Esophagus muscularis mucosa (tissue), 4 donors: ENCODE data around the gene FRY. TPM values are rescaled to one million over a fixed set of nuclear protein-coding genes. Genes with fewer than 3 reads are reported as not detected.

Experiments
- DNase-seq: peaks from one replicate; pipeline ENCODE4 v3.0.0-alpha.2; 2017; ENCODE audit errors: extremely low spot score
- H3K27ac ChIP-seq, 4 donors: fragments of 200-600 bp; sonication (generic); replicated peaks in 1 of 4; 1 replicate in 3 of 4; 2 replicates in 1 of 4; pipeline ENCODE4 v1.5.1; 2016 to 2019; ENCODE audit warnings: mild to moderate bottlenecking in 1 of 4
- H3K27me3 ChIP-seq, 4 donors: fragments of 200-600 bp; sonication (generic); one replicate each; pipeline versions ENCODE4 v1.5.1 to v1.6.0; 2016 to 2019
- H3K36me3 ChIP-seq, 4 donors: fragments of 200-600 bp; sonication (generic); one replicate each; pipeline ENCODE4 v1.5.1; 2016 to 2019
- H3K4me1 ChIP-seq, 4 donors: fragments of 200-600 bp; sonication (generic); one replicate each; pipeline ENCODE4 v1.5.1; 2016 to 2019
- H3K4me3 ChIP-seq, 4 donors: fragments of 200-600 bp; sonication (generic); 1 replicate in 2 of 4; 2 replicates in 2 of 4; pipeline ENCODE4 v1.5.1; 2016 to 2019; ENCODE audit warnings: mild to moderate bottlenecking in 4 of 4, moderate library complexity in 1 of 4
- H3K9me3 ChIP-seq, 4 donors: fragments of 200-600 bp; sonication (generic); 1 replicate in 3 of 4; 2 replicates in 1 of 4; pipeline ENCODE4 v1.5.1; 2016 to 2019
- EP300 ChIP-seq: sonication (generic); formaldehyde crosslinking; IDR thresholded peaks from one replicate; pipeline ENCODE4 v1.6.1; 2017; ENCODE audit warnings: antibody characterized with exemption
- POLR2A ChIP-seq: fragments of 450-650 bp; IDR thresholded peaks from one replicate; pipeline ENCODE4 v1.6.1; 2017; ENCODE audit warnings: antibody characterized with exemption, moderate library complexity, mild to moderate bottlenecking, low read depth
- POLR2AphosphoS5 ChIP-seq, 2 donors: sonication (generic); formaldehyde crosslinking; IDR thresholded peaks; one replicate each; pipeline ENCODE4 v1.6.1; 2017; ENCODE audit warnings: antibody characterized with exemption in 2 of 2
- WGBS: methylation state at CpG from one replicate; pipeline ENCODE4 v1.1.5; 2018; 5-methylcytosine and 5-hydroxymethylcytosine counted together
- intact Hi-C: fragments of 100-400 bp; cut with DNase I; formaldehyde crosslinking; loops from one replicate; pipeline ENCODE4 v1.15.1; 2023
- total RNA-seq, 4 donors: library from RNA; depleted of rRNA; stranded (reverse); fragments of >200 nt; gene quantifications; one replicate each; pipeline versions ENCODE4 v1.1.0 to v1.2.1, GENCODE V29; 2016
- TF ChIP-seq, protein P1 (sequence below), 3 experiments: fragments of 200-600 bp in 2 of 3; fragments of 450-650 bp in 1 of 3; sonication (generic) in 2 of 3; IDR thresholded peaks; one replicate each; pipeline ENCODE4 v1.5.1; 2017 to 2019; ENCODE audit warnings: antibody characterized with exemption in 3 of 3, mild to moderate bottlenecking in 2 of 3, moderate library complexity in 1 of 3

The FRY gene
- total RNA-seq, 4 donors from 2014 or later: 104 to 276 (median 135) TPM

DNA sequence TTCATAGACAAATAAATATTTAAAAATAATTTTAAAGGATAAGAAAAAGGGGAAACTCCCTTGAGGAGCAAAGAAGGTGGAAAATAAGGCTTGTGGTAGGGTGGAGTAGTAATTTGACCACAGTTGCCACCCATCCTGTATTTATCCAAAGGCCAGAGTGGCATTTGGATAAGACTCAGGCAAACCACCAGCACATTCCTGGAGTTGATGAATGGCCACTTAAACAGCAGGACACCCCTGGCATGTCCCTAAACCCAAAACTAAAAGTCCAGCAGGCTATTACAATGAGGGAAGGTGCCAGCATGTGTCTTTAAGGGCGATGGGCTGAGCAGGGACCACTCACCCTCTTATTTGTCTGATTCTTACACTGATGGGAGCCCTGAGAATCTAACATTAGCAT, 9.8 kb upstream of the FRY start:
- Histone ChIP-seq H3K9me3 (no peaks in the 10 kb centered on the region), H3K27ac (no peak overlapping the region), H3K4me1 (peaks cover 13 to 18% (median 13%) of the 10 kb centered on the region in 4 donors), H3K27me3 (no peaks in the 10 kb centered on the region), H3K36me3 (no peaks in the 10 kb centered on the region), H3K4me3 (no peak overlapping the region)
- no peak for DNase-seq
- WGBS: 94% methylated on average over 1 of the region's 1 CpG
- TF ChIP-seq POLR2AphosphoS5 (IDR thresholded peaks at IDR 0.05) (no peak), EP300 (no peak)
- TF ChIP-seq, protein P1, sequence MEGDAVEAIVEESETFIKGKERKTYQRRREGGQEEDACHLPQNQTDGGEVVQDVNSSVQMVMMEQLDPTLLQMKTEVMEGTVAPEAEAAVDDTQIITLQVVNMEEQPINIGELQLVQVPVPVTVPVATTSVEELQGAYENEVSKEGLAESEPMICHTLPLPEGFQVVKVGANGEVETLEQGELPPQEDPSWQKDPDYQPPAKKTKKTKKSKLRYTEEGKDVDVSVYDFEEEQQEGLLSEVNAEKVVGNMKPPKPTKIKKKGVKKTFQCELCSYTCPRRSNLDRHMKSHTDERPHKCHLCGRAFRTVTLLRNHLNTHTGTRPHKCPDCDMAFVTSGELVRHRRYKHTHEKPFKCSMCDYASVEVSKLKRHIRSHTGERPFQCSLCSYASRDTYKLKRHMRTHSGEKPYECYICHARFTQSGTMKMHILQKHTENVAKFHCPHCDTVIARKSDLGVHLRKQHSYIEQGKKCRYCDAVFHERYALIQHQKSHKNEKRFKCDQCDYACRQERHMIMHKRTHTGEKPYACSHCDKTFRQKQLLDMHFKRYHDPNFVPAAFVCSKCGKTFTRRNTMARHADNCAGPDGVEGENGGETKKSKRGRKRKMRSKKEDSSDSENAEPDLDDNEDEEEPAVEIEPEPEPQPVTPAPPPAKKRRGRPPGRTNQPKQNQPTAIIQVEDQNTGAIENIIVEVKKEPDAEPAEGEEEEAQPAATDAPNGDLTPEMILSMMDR (IDR thresholded peaks at IDR 0.05): no peak
- intact Hi-C loops: no loop called here

DNA sequence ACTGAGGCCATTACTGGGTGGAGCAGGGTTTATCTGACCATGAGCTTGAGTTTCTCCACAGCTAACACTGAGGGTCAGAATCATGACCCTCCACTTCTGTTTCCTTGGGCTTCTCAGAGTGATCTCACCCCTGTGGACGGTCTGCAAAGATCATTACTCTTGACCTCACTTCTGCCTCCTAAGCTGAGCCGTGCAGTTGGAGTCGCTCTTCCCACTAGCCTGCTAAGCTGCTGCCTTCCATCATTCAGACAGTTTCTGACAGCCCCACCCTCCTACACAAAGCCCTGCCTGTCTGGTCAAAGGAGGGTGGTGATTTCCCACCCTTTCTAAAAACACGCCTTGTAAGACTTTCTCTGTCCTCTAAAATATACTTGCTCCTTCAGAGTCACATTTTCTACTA, 9.3 kb upstream of the FRY start:
- peaks cover 13 to 18% (median 13%) of the 10 kb centered on the region in 4 donors for H3K4me1 ChIP-seq
- no peaks in the 10 kb centered on the region for H3K9me3 ChIP-seq
- 52% methylated on average over 4 of the region's 4 CpGs for WGBS
- no peaks in the 10 kb centered on the region for H3K36me3 ChIP-seq
- no peak for DNase-seq
- no peak for TF ChIP-seq POLR2AphosphoS5 (IDR thresholded peaks at IDR 0.05)
- TF ChIP-seq POLR2A: no peak
- TF ChIP-seq, protein P1 (IDR thresholded peaks at IDR 0.05): no peak
- TF ChIP-seq EP300: no peak
- H3K27me3 ChIP-seq: no peaks in the 10 kb centered on the region
- H3K4me3 ChIP-seq: no peak overlapping the region
- intact Hi-C loops: no loop called here
- H3K27ac ChIP-seq: no peak overlapping the region

DNA sequence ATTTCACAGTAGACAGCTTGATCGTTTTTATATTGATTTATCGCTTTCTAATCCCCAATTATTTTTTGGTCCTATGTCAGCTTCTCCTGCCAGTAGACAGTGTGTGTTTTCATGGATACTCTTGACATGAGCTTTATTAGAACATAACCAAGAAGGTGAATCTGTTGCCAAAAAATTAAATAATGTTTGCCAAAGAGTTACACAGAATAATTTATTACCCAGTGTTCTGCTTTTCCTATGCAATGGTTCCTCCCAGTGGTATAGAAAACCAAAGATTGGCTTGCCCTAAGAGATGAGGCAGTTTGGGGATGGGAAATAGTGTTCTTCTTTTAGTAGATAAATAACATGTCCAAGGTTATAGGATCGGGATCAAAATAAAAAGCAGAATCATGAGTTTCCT, 8.5 kb upstream of the FRY start:
- no peaks in the 10 kb centered on the region for H3K27me3 ChIP-seq
- DNase-seq: no peak
- intact Hi-C loops: no loop called here
- peaks cover 13 to 18% (median 13%) of the 10 kb centered on the region in 4 donors for H3K4me1 ChIP-seq
- H3K4me3 ChIP-seq: no peak overlapping the region
- H3K36me3 ChIP-seq: no peaks in the 10 kb centered on the region
- H3K27ac ChIP-seq: no peak overlapping the region
- TF ChIP-seq, protein P1 (IDR thresholded peaks at IDR 0.05): no peak
- TF ChIP-seq POLR2A: no peak
- TF ChIP-seq EP300: no peak
- no peak for TF ChIP-seq POLR2AphosphoS5 (IDR thresholded peaks at IDR 0.05)
- WGBS: 68% methylated on average over 3 of the region's 3 CpGs
- no peaks in the 10 kb centered on the region for H3K9me3 ChIP-seq

DNA sequence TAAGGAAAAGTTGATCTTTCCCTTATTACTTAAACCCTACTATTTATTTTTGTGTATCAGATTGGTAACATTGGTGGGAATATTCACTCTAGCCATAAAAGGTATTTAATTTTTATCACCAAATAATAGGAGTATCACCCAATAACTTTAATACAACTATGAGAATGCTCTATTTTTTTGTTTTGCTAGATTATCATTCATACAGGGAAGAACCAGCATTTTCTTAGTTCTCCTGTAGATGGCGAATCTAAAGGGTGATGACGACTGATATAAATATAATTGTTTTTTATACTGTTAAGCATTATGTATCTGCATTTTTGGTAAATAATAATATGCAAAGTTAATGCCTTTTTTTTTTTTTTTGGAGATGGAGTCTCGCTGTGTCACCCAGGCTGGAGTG, 7.9 kb upstream of the FRY start:
- no peaks in the 10 kb centered on the region for H3K27me3 ChIP-seq
- TF ChIP-seq, protein P1 (IDR thresholded peaks at IDR 0.05): no peak
- TF ChIP-seq EP300: no peak
- TF ChIP-seq POLR2AphosphoS5 (IDR thresholded peaks at IDR 0.05): no peak
- no peak for TF ChIP-seq POLR2A
- no peaks in the 10 kb centered on the region for H3K36me3 ChIP-seq
- 88% methylated on average over 3 of the region's 3 CpGs for WGBS
- intact Hi-C loops: no loop called here
- H3K9me3 ChIP-seq: no peaks in the 10 kb centered on the region
- H3K4me1 ChIP-seq: peaks cover 13 to 18% (median 13%) of the 10 kb centered on the region in 4 donors
- DNase-seq: no peak
- H3K27ac ChIP-seq: no peak overlapping the region
- H3K4me3 ChIP-seq: no peak overlapping the region

DNA sequence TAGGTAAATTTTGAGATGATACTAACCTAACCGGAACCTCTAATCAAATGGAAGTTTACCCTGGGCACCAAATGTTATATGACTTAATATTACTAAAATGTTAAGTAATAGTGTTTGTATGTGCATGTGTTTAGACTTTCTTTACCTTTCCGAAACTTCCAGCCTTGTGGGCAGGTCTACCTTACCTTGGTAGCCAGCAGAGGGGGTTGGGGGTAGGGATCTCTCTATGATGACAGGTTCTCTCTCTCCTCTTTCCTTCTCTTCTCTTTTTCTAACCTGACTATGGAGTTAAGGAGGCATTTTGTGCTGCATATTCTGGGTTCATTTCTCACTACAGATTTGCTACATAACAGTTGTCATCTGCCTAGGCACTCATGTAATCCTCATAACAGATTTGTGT, 6.8 kb upstream of the FRY start:
- Histone ChIP-seq H3K9me3 (no peaks in the 10 kb centered on the region), H3K27ac (no peak overlapping the region), H3K4me1 (peaks cover 13 to 18% (median 13%) of the 10 kb centered on the region in 4 donors), H3K4me3 (no peak overlapping the region), H3K27me3 (no peaks in the 10 kb centered on the region), H3K36me3 (no peaks in the 10 kb centered on the region)
- intact Hi-C loops: no loop called here
- TF ChIP-seq POLR2A: no peak
- TF ChIP-seq POLR2AphosphoS5 (IDR thresholded peaks at IDR 0.05): no peak
- TF ChIP-seq, protein P1 (IDR thresholded peaks at IDR 0.05): no peak
- TF ChIP-seq EP300: no peak
- no peak for DNase-seq
- 91% methylated on average over 2 of the region's 2 CpGs for WGBS
